SU-DHL-6 (cell line): ENCODE data around the gene GALNT11.

Source experiments
- EZH2phosphoT487 ChIP-seq: fragments of 200-600 bp; sonication (generic), shearing (Covaris generic); conservative IDR thresholded peaks from 2 replicates; pipeline ENCODE4 v1.6.1; 2018; ENCODE audit warnings: mild to moderate bottlenecking, antibody characterized with exemption, low read length, moderate library complexity, mixed read lengths
- TF ChIP-seq, protein P1 (sequence below): fragments of 200-600 bp; sonication (generic); IDR thresholded peaks from one replicate; pipeline ENCODE4 v1.5.1; 2017; ENCODE audit warnings: antibody characterized with exemption, mild to moderate bottlenecking, low read length, moderate library complexity; ENCODE audit not compliant: insufficient read depth, poor library complexity, severe bottlenecking

DNA sequence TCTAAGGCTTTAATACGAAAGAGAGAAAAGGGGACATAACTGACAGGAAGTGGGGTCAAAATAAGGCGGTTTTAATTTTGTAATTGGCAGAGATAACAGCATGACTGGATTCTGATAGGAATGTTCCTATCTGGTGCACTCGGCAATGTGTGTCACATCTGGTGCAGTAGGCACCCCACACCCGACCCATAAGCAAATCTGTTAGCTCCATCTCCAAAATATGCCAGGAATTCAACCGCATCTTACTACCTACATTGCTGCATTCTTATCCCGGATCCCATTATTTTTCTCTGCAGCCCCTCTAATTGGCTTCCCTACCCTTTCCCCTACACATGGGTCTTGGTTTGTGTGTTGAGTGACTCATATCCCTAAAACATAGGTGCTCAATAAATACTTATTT lies 19.1 kb upstream of the GALNT11 start:
- TF ChIP-seq, protein P1, sequence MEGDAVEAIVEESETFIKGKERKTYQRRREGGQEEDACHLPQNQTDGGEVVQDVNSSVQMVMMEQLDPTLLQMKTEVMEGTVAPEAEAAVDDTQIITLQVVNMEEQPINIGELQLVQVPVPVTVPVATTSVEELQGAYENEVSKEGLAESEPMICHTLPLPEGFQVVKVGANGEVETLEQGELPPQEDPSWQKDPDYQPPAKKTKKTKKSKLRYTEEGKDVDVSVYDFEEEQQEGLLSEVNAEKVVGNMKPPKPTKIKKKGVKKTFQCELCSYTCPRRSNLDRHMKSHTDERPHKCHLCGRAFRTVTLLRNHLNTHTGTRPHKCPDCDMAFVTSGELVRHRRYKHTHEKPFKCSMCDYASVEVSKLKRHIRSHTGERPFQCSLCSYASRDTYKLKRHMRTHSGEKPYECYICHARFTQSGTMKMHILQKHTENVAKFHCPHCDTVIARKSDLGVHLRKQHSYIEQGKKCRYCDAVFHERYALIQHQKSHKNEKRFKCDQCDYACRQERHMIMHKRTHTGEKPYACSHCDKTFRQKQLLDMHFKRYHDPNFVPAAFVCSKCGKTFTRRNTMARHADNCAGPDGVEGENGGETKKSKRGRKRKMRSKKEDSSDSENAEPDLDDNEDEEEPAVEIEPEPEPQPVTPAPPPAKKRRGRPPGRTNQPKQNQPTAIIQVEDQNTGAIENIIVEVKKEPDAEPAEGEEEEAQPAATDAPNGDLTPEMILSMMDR, result no peak
- TF ChIP-seq EZH2phosphoT487, result no peak
